MCF 10A (cell line): Measurements from ENCODE around the gene ZNF823. TPM values are rescaled to one million over a fixed set of nuclear protein-coding genes. Genes with fewer than 3 reads are reported as not detected.

Source experiments
- BruUV-seq: library from RNA; stranded (reverse); fragments of 400-500 nt; replicated peaks from 2 replicates; lab custom pipeline; 2021; lab: Mats Ljungman, UMichigan
- CTCF ChIA-PET: fragments of 300-600 bp; sonication (Branson Sonifier 250); formaldehyde crosslinking; extraction: SDS; loops from one replicate; lab custom pipeline; 2021; ENCODE audit warnings: antibody characterized with exemption, inconsistent platforms; lab: Yijun Ruan, JAX
- POLR2A ChIA-PET: fragments of 300-600, 350-650 bp; sonication (Branson Sonifier 250); formaldehyde crosslinking; extraction: SDS; loops from one replicate; lab custom pipeline; 2020; ENCODE audit warnings: antibody characterized with exemption, inconsistent platforms; lab: Yijun Ruan, JAX
- DNase-seq: peaks from one replicate; pipeline ENCODE4 v3.0.0-alpha.2; 2018; ENCODE audit not compliant: unreplicated experiment
- H3K27ac Mint-ChIP-seq: one replicate; pipeline ENCODE4 v1.8.0; 2022; ENCODE audit warnings: mild to moderate bottlenecking, low read depth, mixed read lengths; ENCODE audit not compliant: unreplicated experiment
- H3K27me3 Mint-ChIP-seq: one replicate; pipeline ENCODE4 v1.8.0; 2022; ENCODE audit warnings: mixed read lengths; ENCODE audit not compliant: insufficient read depth, unreplicated experiment
- H3K36me3 Mint-ChIP-seq: one replicate; pipeline ENCODE4 v1.8.0; 2022; ENCODE audit warnings: mild to moderate bottlenecking, moderate library complexity, mixed read lengths; ENCODE audit not compliant: insufficient read depth, unreplicated experiment
- H3K4me1 Mint-ChIP-seq: one replicate; pipeline ENCODE4 v1.8.0; 2022; ENCODE audit warnings: mixed read lengths; ENCODE audit not compliant: insufficient read depth, unreplicated experiment
- H3K4me3 Mint-ChIP-seq: one replicate; pipeline ENCODE4 v1.8.0; 2022; ENCODE audit warnings: mild to moderate bottlenecking, moderate library complexity, mixed read lengths; ENCODE audit not compliant: unreplicated experiment
- H3K9me3 Mint-ChIP-seq: one replicate; pipeline ENCODE4 v1.8.0; 2022; ENCODE audit warnings: mixed read lengths; ENCODE audit not compliant: unreplicated experiment
- intact Hi-C: fragments of 100-400 bp; cut with micrococcal nuclease; formaldehyde crosslinking; loops from 2 replicates; pipeline ENCODE4 v1.14.1; 2022
- total RNA-seq: library from RNA; stranded (reverse); gene quantifications from 2 replicates; pipeline ENCODE4 v1.2.3, GENCODE V29; 2022
- TF ChIP-seq, protein P1 (sequence below): fragments of 200-600 bp; IDR thresholded peaks from one replicate; pipeline ENCODE4 v1.8.0; 2022; ENCODE audit warnings: antibody characterized with exemption, mild to moderate bottlenecking; ENCODE audit not compliant: unreplicated experiment

The ZNF823 gene
- total RNA-seq, 1 experiment from 2014 or later, result 0.54 TPM

DNA sequence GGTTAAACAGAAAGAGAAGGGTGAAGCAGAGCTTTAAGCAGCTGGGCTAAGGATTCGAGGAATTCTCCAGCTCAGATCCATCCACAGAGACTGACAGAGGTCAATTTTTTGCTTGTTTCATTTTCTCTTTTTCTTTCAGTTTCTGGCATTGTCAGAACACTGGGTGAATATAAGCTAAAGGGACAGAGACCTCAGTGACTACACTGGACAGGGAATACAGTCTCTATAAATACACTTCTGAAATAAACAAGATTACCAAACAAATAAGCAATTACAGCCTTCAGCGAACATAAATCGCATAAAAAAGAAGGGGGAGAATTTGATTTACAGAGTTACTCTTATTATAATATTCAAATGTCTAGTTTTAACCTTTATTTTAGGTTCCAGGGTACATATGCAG lies 24.4 kb upstream of the ZNF823 start:
- H3K4me3 Mint-ChIP-seq, result no peak overlapping the region
- no peak overlapping the region for H3K27ac Mint-ChIP-seq
- intact Hi-C loops, result no loop called here
- TF ChIP-seq, protein P1, sequence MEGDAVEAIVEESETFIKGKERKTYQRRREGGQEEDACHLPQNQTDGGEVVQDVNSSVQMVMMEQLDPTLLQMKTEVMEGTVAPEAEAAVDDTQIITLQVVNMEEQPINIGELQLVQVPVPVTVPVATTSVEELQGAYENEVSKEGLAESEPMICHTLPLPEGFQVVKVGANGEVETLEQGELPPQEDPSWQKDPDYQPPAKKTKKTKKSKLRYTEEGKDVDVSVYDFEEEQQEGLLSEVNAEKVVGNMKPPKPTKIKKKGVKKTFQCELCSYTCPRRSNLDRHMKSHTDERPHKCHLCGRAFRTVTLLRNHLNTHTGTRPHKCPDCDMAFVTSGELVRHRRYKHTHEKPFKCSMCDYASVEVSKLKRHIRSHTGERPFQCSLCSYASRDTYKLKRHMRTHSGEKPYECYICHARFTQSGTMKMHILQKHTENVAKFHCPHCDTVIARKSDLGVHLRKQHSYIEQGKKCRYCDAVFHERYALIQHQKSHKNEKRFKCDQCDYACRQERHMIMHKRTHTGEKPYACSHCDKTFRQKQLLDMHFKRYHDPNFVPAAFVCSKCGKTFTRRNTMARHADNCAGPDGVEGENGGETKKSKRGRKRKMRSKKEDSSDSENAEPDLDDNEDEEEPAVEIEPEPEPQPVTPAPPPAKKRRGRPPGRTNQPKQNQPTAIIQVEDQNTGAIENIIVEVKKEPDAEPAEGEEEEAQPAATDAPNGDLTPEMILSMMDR, result no peak
- CTCF ChIA-PET, result no interaction called here
- no peaks in the 10 kb centered on the region for H3K36me3 Mint-ChIP-seq
- no peak for DNase-seq
- no TSS peak for BruUV-seq
- no peaks in the 10 kb centered on the region for H3K4me1 Mint-ChIP-seq
- H3K27me3 Mint-ChIP-seq, result no peaks in the 10 kb centered on the region
- peaks cover 9% of the 10 kb centered on the region for H3K9me3 Mint-ChIP-seq
- POLR2A ChIA-PET, result no interaction called here

GRCh38 chr19:11759805-11760204 lies 21.1 kb upstream of the ZNF823 start:
- DNase-seq, result no peak
- H3K4me1 Mint-ChIP-seq, result no peaks in the 10 kb centered on the region

DNA sequence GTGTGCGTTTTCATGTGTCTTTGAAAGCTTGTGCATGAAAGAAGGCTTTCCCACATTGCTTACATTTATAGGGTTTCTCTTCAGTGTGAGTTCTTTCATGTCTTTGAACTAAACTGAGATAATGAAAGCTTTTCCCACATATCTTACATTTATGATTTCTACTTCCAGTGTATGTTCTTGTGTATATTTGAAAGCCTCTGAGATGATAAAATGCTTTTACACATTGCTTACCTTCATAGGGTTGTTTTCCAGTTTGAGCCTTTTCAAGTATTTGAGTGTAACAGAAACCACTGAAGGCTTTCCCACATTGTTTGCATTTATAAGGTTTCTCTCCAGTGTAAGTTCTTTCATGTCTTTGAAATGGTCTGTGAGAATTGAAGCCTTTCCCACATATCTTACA lies 18.2 kb upstream of the ZNF823 start:
- POLR2A ChIA-PET, result interaction anchor here (0.8 to 1.7 kb wide), 4 partner anchors 10 to 118 kb away, joined by 3 to 4 read pairs (median 4); partner anchors contain the start of genes ZNF441 and ZNF823
- no TSS peak for BruUV-seq
- no peaks in the 10 kb centered on the region for H3K27me3 Mint-ChIP-seq
- H3K27ac Mint-ChIP-seq, result no peak overlapping the region
- TF ChIP-seq, protein P1, result no peak
- H3K4me3 Mint-ChIP-seq, result no peak overlapping the region
- CTCF ChIA-PET, result no interaction called here
- peaks cover 19% of the 10 kb centered on the region for H3K9me3 Mint-ChIP-seq
- intact Hi-C loops, result no loop called here
- H3K4me1 Mint-ChIP-seq, result no peaks in the 10 kb centered on the region
- peaks cover 6% of the 10 kb centered on the region for H3K36me3 Mint-ChIP-seq
- no peak for DNase-seq

More at GRCh38 chr19:11759805-11760204, 21.1 kb upstream of the ZNF823 start:
- Mint-ChIP-seq H3K36me3 (no peaks in the 10 kb centered on the region), H3K4me3 (no peak overlapping the region), H3K27me3 (no peaks in the 10 kb centered on the region), H3K27ac (no peak overlapping the region), H3K9me3 (peaks cover 19% of the 10 kb centered on the region)
- CTCF ChIA-PET, result no interaction called here
- POLR2A ChIA-PET, result no interaction called here
- TF ChIP-seq, protein P1, result no peak
- intact Hi-C loops, result no loop called here
- no TSS peak for BruUV-seq

DNA sequence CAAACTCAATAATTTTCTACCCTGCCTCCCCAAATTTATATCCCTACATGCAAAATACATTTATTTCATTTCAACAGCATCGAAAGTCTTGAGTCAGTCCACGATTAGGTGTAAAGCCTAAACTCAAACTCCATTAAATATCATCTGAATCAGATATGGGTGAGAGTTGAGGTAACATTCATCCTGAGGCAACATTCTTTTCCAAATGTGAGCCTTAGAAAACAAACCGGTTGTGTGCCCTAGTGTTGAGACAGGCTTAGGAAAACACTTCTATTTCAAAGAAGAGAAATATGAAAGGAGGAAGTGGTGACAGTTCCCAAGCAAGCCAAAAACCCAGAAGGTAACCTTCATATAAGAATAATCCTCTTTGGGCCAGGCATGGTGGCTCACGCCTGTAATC lies 15.9 kb upstream of the ZNF823 start:
- TF ChIP-seq, protein P1, result no peak
- CTCF ChIA-PET, result no interaction called here
- BruUV-seq, result no TSS peak
- H3K27me3 Mint-ChIP-seq, result no peaks in the 10 kb centered on the region
- H3K36me3 Mint-ChIP-seq, result peaks cover 6% of the 10 kb centered on the region
- POLR2A ChIA-PET, result no interaction called here
- intact Hi-C loops, result no loop called here
- H3K9me3 Mint-ChIP-seq, result peaks cover 20% of the 10 kb centered on the region
- H3K4me1 Mint-ChIP-seq, result no peaks in the 10 kb centered on the region
- no peak overlapping the region for H3K27ac Mint-ChIP-seq
- no peak overlapping the region for H3K4me3 Mint-ChIP-seq
- DNase-seq, result no peak
